Ascending aorta (tissue), 2 donors: ENCODE measurements around the gene PLCB1. TPM values are rescaled to one million over a fixed set of nuclear protein-coding genes. Genes with fewer than 3 reads are reported as not detected.

ENCODE experiments used
- DNase-seq, 2 donors: peaks; one replicate each; pipeline ENCODE4 v3.0.0-alpha.2; 2019; ENCODE audit warnings: low spot score in 2 of 2
- H3K27ac ChIP-seq, 2 donors: fragments of 200-600 bp; sonication (generic); one replicate each; pipeline ENCODE4 v1.5.1; 2016 to 2017; ENCODE audit warnings: mild to moderate bottlenecking in 1 of 2
- H3K27me3 ChIP-seq: fragments of 200-600 bp; sonication (generic); one replicate; pipeline ENCODE4 v1.5.1; 2017
- H3K36me3 ChIP-seq, 2 donors: fragments of 200-600 bp; sonication (generic); one replicate each; pipeline ENCODE4 v1.5.1; 2016
- H3K4me1 ChIP-seq, 2 donors: fragments of 200-600 bp; sonication (generic); one replicate each; pipeline ENCODE4 v1.5.1; 2016 to 2017; ENCODE audit warnings: mild to moderate bottlenecking in 1 of 2
- H3K4me3 ChIP-seq, 2 donors: fragments of 200-600 bp; sonication (generic); one replicate each; pipeline ENCODE4 v1.5.1; 2016 to 2017; ENCODE audit warnings: mild to moderate bottlenecking in 1 of 2
- H3K9me3 ChIP-seq, 2 donors: fragments of 200-600 bp; sonication (generic); one replicate each; pipeline ENCODE4 v1.5.1; 2016
- CTCF ChIP-seq, 3 experiments: fragments of 200-600 bp in 2 of 3; fragments of 450-650 bp in 1 of 3; sonication (generic) in 2 of 3; IDR thresholded peaks; one replicate each; pipeline ENCODE4 v1.5.1; 2016 to 2019; ENCODE audit warnings: antibody characterized with exemption in 3 of 3, mild to moderate bottlenecking in 1 of 3, moderate library complexity in 1 of 3
- intact Hi-C: fragments of 100-400 bp; cut with DNase I; formaldehyde crosslinking; loops from one replicate; pipeline ENCODE4 v1.15.1; 2023
- total RNA-seq: library from RNA; depleted of rRNA; stranded (reverse); fragments of >200 nt; gene quantifications from one replicate; pipeline ENCODE4 v1.1.0, GENCODE V29; 2016

Gene PLCB1
- total RNA-seq, 1 donor from 2014 or later: 22.9 TPM

GRCh38 chr20:8903655-8904605 lies 771.9 kb downstream of the PLCB1 start:
- Histone ChIP-seq H3K4me1 (peaks cover 0 to 12% of the 10 kb centered on the region in 2 donors), H3K27me3 (no peaks in the 10 kb centered on the region), H3K36me3 (no peaks in the 10 kb centered on the region), H3K4me3 (no peak overlapping the region), H3K27ac (no peak overlapping the region), H3K9me3 (no peaks in the 10 kb centered on the region)
- TF ChIP-seq CTCF (IDR thresholded peaks at IDR 0.05): no peak
- DNase-seq: no peak
- intact Hi-C loops: no loop called here

DNA sequence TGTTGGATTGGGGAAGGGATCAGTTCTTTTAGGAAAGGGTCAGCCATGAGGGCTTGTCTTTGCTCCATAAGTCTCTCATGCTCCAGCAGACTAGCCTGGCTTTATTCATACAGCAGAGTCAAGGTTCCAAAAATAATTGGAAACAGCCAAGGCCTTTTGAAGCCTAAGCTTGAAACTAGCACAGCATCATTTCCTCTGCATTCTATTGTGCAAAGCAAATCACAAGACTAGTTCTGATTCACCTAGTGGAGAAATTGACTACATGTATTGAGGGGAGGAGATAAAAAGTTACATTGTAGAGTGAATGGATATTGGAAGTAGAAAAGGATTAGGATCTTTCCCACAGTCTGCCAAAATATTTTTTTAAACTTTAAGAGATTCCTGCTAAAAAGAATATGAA lies 777.5 kb downstream of the PLCB1 start:
- no peak for DNase-seq
- Histone ChIP-seq H3K27ac (no peak overlapping the region), H3K27me3 (no peaks in the 10 kb centered on the region), H3K4me3 (no peak overlapping the region), H3K4me1 (no peaks in the 10 kb centered on the region), H3K9me3 (no peaks in the 10 kb centered on the region), H3K36me3 (no peaks in the 10 kb centered on the region)
- intact Hi-C loops: no loop called here
- no peak for TF ChIP-seq CTCF (IDR thresholded peaks at IDR 0.05)

DNA sequence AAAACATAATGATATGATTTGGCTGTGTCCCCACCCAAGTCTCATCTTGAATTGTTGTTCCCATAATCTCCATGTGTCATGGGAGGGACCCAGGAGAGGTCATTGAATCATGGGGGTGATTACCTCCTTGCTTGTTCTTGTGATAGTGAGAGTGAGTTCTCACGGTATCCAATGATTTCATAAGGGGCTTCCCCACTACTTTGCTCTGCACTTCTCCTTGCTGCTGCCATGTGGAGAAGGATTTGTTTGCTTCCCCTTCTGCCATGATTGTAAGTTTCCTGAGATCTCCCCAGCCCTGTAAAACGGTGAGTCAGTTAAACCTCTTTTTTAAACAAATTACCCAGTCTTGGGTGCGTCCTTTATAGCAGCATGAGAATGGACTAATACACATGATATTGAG lies 780.0 kb downstream of the PLCB1 start:
- intact Hi-C loops: no loop called here
- Histone ChIP-seq H3K4me3 (no peak overlapping the region), H3K27me3 (no peaks in the 10 kb centered on the region), H3K27ac (no peak overlapping the region), H3K36me3 (no peaks in the 10 kb centered on the region), H3K4me1 (no peaks in the 10 kb centered on the region), H3K9me3 (no peaks in the 10 kb centered on the region)
- TF ChIP-seq CTCF (IDR thresholded peaks at IDR 0.05): no peak
- DNase-seq: no peak

DNA sequence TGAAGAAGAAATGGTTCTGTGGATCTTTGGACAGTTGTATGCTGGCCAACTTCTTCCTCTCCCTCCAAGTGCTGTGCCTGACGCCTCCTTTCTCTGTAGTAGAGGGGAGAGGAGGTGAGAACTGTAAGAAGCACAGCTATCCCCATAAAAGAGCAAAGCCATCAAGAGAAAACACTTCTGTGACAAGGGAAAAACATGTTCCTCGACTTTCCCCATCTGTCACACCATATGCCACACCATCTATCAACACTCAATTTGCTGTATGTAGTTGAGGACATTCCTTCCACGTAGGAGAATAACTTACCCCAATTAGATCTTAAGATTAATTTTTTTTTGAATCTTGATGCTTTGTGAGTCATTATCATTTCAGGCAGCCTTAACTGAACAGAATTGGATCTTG lies 780.7 kb downstream of the PLCB1 start:
- no peaks in the 10 kb centered on the region for H3K9me3 ChIP-seq
- no peaks in the 10 kb centered on the region for H3K4me1 ChIP-seq
- no peak overlapping the region for H3K4me3 ChIP-seq
- H3K27ac ChIP-seq: no peak overlapping the region
- no peak for DNase-seq
- H3K36me3 ChIP-seq: no peaks in the 10 kb centered on the region
- intact Hi-C loops: no loop called here
- TF ChIP-seq CTCF (IDR thresholded peaks at IDR 0.05): no peak
- H3K27me3 ChIP-seq: no peaks in the 10 kb centered on the region

DNA sequence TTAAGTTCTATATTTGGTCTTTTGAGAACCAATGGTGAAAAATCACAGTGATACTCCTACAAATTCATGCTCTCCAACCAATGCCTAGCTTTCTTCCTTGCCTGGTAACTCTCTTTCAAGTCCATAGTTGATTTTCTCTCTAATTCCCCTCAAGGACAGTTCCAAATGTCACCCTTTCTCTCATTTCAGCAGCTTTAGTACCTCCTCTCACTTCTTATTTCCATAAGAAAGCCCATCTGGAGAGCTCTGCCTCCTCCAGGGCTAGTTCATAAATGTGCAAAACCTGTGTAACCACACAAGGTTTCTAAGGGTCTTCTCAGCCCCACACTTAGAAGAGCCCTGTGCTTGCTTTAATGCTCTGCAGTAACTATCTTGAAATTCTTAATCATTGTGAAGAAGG lies 781.4 kb downstream of the PLCB1 start:
- intact Hi-C loops: no loop called here
- no peak for DNase-seq
- Histone ChIP-seq H3K9me3 (no peaks in the 10 kb centered on the region), H3K4me1 (no peaks in the 10 kb centered on the region), H3K4me3 (no peak overlapping the region), H3K27ac (no peak overlapping the region), H3K36me3 (no peaks in the 10 kb centered on the region), H3K27me3 (no peaks in the 10 kb centered on the region)
- no peak for TF ChIP-seq CTCF (IDR thresholded peaks at IDR 0.05)
